Renal cortex interstitium (tissue), 11 donors: ENCODE data around the gene IRF3. TPM values are rescaled to one million over a fixed set of nuclear protein-coding genes. Genes with fewer than 3 reads are reported as not detected.
A peak's percentile ranks its signal among the peaks of the same experiment; 100 is the strongest.

Source experiments
- DNase-seq, 11 donors: peaks; one replicate each; pipeline ENCODE4 v3.0.0-alpha.2; 2013; ENCODE audit warnings: low read depth in 9 of 11, low spot score in 4 of 11; ENCODE audit errors: extremely low read depth in 1 of 11
- polyA plus RNA-seq, 3 donors: library from polyadenylated mRNA; unstranded; fragments of 120-200 nt; gene quantifications; one replicate each; pipeline ENCODE4 v1.2.1, GENCODE V29; 2013; ENCODE audit not compliant: insufficient read length in 3 of 3

The IRF3 gene
- polyA plus RNA-seq, 3 donors = 36.8 to 92.3 (median 57.7) TPM

DNA sequence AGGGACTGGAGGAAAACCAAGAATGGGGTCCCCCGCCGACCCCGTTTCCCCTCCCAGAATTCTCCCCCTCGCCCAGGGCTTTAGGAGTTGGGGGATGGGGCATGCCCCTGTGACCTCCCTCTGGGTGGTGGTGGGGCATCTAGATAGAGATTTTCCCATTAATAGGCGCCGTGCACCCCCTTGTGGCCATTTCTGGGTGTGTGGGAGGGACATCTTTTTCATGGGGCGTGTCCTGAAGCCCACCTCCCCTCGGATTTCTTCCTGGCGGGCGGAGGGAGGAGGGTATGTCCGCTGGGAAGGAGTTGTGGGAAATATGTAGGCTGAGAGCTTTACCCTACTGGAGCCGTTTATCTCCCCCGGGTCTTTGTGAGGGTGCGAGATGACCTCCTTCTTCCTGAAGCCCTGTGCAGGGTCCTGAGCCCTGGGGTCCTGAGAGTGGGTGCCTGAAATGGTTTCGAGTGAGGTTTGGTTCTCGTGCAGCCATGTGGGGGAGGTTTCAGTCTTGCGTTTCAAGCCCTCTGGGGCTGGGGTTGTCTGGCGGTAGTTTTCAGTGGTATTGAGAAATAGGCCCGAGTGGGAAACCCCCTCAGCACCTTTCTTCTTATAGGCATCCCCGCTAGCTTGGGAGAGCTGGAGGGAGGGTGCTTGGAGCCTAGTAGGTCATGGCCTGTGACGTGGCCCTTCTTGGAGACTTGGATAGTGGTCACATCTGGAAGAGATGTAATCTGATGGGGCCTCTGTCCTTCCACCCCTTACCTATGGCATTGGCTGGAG lies 12.4 kb upstream of the IRF3 start:
- peak in 10 of 11 donors; percentile 75 to 89 (median 80) for DNase-seq

DNA sequence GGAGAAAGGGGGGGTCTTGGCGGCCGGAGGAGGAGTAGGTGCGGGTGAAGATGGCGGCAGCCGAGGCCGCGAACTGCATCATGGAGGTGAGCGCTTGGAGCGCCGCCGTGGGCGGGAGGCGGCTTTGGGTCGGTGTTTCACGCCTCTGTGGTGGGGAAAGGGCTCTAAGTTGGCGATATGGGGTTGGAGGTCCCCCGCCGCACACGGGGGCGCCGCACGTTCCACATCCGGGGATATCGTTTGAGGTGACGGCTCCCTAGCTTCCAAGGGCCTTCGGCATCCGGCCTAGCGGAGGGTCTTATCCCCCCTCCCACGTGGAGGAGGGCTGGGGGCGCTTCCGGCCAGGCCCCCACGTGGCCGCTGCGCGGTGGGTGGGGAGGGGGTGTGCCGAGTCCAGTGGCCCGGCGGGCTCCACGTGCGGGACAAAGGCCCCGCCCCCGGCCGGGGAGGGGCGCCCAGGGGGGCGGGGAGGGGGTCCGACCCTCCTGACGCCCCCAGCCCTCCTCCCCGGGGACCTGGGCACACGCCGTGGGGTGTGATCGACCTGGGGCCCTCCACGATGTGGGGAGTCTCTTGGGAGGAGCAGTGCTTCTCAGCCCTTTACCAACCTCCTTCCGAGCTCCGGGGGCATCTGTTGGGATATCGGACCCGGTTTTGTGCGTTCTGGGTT lies 11.7 kb upstream of the IRF3 start, which contains the start of gene PRMT1:
PRMT1 (plus strand) TSS at position 41 of the 670 bp plus-strand sequence; CDS start at position 51, 10 bp downstream.
- DNase-seq = peak in 2 of 11 donors; percentile 46 to 56

GRCh38 chr19:49676784-49677230 lies 11.2 kb upstream of the IRF3 start:
- peak; percentile 100 for DNase-seq

GRCh38 chr19:49676136-49676783 lies 10.6 kb upstream of the IRF3 start:
- DNase-seq = peak in 10 of 11 donors; percentile 79 to 99 (median 86)

DNA sequence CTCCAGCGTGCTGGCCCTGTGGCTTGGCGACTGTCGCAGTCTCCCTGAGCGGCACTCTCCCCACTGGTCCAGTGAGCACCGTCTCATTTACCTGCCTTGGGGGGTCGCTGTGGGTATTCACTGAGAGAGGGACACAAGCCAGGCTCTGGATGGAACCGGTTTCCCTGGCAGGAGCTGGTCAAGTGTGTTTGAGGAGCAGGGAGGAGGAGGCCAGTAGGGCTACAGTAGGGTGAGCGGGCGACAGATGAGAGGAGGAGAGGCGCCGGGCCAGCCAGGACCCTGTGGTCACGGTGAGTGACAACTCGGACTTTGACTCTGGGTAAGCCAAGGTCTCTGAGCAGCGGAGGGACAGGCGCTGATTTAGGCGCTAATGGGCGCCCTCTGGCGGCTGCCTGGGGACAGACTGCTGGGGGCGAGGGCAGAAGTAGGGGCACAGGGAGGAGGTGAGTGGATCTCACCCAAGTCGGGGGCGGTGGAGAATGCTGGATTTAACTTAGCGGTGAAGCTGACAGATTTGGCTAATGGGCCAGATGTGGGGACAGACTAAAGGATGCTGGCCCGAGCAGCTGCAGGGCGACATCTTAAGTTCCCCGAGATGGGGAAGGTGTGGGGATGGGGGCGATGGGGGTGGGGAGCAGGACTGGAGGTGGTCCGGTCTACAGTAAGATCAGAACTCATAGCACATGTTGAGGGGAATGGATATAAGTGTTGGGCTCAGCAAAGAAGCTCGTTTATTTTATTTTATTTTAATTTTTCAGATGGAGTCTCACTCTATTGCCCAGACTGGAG lies 6.7 kb upstream of the IRF3 start:
- peak in 5 of 11 donors; percentile 53 to 73 (median 70) for DNase-seq

GRCh38 chr19:49669516-49669915 lies 3.9 kb upstream of the IRF3 start:
- no peak for DNase-seq

GRCh38 chr19:49667473-49667872 lies 1.8 kb upstream of the IRF3 start:
- no peak for DNase-seq

DNA sequence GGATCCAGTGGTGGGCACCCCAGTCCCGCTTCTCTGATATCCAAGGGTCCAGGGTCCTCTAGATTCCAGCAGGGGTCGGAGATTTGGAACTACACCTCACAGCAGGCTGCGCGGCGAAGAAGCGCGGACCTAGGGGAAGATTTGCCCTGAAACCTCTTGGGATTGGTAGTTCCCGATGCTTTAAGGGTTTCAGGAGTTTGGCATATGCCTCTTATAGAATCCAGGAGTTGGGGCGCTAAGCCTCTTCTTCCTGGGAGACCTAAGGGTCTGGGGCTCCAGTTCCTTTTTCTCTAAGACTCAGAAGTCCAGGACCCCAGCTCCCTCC lies 425 bp upstream of the IRF3 start:
- peak in 1 of 11 donors; percentile 43 for DNase-seq

- no peak for DNase-seq
Observed at GRCh38 chr19:49665036-49665350, 664 bp downstream of the IRF3 start.

DNA sequence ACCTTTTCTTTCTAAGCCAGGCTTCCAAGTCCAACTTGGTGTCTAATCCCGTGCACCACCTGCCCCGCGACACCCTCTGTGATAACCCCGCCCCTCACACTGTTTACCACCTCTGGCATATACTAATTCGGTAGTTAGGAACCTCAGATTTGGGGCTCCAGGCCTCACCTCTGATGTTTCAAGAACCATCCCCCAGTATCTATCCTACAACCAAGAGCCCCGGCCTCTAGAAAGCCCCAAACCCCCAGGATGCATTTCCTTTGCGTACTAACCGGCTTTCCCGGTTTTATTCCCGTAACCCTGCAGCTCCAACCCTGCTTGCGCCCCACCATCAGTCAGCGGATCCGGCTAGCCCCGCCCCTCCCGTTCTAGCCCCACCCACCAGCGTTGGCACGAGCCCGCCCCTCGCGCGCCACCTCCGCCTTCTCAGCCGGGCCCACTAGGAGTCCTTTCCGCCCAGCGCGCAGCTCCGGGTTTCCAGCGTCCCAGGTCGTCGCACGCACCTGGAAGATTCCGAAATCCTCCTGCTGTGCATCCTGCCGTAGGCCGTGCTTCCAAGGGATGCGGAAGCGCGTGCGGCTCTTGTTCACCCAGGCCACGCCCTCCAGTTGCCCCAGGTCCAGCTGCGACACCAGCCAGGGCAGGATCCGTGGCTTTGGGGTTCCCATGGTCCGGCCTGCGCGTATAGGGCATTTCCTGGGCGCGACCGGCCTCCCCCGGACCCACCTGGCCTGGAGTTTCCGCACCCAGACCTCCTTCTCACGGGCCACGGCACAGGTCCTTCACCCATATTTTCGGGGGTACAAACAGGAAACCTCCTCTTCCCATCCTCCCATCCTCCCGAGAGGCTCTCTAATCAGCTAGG lies 1.3 kb downstream of the IRF3 start:
- DNase-seq = peak in 7 of 11 donors; percentile 63 to 76 (median 73)

GRCh38 chr19:49663224-49663623 lies 2.4 kb downstream of the IRF3 start:
- DNase-seq = no peak

DNA sequence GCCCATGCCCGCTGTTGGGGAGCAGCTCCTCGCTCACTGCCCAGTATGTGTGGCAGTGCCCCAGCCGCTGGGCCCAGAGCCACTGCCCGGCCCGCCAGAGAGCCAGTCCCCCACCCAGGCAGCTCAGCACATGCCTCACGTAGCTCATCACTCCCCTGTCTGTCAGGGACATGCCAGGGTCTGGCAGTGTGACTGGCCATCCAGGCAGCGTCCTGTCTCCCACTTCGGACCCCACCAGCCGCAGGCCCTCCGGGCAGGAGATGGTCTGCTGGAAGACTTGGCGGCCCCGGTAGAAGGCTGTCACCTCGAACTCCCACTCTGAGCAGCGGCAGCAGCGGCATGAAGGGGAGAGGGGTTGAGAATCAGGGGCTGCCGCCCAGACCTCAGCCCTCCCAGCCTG lies 3.6 kb downstream of the IRF3 start:
- DNase-seq = no peak

DNA sequence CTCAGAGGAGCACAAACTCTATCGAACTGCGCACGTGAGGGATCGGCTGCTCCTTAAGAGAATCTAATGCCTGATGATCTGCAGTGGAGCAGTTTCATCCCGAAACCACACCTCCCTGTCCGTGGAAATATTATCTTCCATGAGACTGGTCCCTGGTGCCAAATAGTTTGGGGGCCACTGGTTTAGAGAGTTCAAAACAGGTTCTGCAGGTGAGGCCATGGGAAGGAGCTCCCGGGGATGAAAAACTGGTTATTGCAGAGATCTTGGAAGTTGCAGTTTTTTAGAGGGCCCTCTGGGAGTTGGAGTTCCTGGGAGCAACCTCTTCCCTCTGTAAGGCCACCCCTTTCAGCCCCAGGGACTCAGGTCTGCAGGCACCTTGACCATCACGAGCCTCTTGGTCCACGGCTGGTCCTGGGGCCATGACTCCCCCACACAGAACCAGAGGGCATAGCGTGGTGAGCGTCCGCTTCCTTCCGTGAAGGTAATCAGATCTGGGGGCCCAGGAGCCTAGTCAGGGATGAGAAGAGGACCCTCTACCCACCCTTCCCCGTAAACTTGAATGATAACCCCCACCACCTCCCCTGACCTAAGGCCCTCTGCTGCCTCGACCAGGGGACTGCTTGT lies 5.2 kb downstream of the IRF3 start:
- no peak for DNase-seq

DNA sequence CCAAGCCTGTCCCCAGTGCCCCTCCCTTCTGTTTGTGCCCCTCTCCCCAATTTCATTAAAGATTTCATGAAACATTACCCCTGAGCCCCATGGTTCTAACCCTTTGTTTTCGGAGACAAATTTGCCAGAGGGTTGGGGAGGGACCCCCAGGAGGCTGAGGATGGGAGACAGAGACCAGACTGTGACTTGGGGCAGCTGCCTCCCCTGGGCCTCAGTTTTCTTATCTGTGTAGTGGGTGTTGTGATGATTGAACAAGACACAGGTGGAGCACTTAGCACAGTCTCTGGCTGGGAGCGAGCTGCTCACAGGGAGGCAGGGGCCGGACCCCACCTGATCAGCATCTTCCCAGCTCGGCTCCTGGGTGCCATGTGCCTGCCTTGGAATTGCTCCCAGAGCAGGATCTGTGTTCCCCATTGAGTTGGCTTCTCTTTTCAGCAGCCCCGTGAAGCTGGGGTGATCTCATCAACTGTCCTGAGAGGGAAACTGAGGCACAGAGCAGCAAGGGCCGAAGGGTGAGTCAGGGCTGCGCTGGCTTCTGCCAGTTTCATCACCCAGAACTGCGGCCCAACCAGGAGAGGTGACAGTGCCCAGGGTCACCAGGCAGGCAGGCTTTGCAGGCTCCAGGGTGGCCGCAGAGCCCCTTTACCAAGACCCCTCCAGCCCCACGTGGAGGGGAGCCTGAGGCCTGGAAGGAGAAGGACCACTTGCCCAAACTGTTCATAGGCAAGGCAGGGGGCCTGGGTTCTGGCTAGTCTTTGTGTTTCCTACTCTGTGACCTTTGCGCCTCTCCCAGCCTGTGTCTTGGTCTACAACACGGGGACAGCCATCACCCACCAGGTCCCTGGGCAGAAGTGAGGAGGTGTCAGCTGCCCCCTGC lies 6.9 kb downstream of the IRF3 start:
- no peak for DNase-seq

DNA sequence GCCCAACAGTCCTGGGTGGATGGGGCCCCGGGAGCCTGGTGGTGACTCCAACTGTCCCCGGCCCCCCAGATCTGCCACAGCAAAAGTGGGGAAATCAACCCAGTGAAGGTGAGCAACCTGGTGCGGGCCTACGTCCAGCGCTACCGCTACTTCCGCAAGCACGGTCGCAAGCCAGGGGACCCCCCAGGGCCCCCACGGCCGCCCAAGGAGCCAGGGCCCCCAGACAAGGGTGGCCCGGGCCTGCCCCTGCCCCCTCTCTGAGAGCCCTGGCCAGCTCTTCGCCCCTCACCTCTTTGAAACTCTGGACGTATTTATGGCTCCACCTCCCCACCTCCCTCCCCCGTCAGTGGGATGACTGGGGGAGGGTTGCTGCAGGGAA lies 7.5 kb downstream of the IRF3 start:
- no peak for DNase-seq

GRCh38 chr19:49657493-49658138 lies 8.0 kb downstream of the IRF3 start:
- no peak for DNase-seq
